22Rv1 (cell line): ENCODE results near the gene PRSS1.
A peak's percentile ranks its signal among the peaks of the same experiment; 100 is the strongest.
"Not testable (repeated sequence)": the region's sequence is repeated elsewhere in the genome, so short reads cannot be mapped to it uniquely, and the experiment has no call there.

Experiments
- H3K27ac ChIP-seq: fragments of 450-650 bp; 2 replicates; pipeline ENCODE4 v1.5.1; 2017
- ZFX ChIP-seq: fragments of 450-650 bp; IDR thresholded peaks from 2 replicates; pipeline ENCODE4 v1.6.1; 2017; ENCODE audit warnings: antibody characterized with exemption, borderline replicate concordance
- TF ChIP-seq, protein P1 (sequence below): fragments of 450-650 bp; IDR thresholded peaks from 2 replicates; pipeline ENCODE4 v1.5.1; 2017; ENCODE audit warnings: mild to moderate bottlenecking

Gene PRSS1

GRCh38 chr7:142749218-142749993 lies at the start of gene PRSS1:
Gene PRSS1, plus strand, starts transcription at chr7:142749472. Its CDS starts 13 bp downstream, at chr7:142749485.
- TF ChIP-seq, protein P1, sequence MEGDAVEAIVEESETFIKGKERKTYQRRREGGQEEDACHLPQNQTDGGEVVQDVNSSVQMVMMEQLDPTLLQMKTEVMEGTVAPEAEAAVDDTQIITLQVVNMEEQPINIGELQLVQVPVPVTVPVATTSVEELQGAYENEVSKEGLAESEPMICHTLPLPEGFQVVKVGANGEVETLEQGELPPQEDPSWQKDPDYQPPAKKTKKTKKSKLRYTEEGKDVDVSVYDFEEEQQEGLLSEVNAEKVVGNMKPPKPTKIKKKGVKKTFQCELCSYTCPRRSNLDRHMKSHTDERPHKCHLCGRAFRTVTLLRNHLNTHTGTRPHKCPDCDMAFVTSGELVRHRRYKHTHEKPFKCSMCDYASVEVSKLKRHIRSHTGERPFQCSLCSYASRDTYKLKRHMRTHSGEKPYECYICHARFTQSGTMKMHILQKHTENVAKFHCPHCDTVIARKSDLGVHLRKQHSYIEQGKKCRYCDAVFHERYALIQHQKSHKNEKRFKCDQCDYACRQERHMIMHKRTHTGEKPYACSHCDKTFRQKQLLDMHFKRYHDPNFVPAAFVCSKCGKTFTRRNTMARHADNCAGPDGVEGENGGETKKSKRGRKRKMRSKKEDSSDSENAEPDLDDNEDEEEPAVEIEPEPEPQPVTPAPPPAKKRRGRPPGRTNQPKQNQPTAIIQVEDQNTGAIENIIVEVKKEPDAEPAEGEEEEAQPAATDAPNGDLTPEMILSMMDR, result no peak
- no peak for TF ChIP-seq ZFX
- no peak within 1 kb of the TSS for H3K27ac ChIP-seq

GRCh38 chr7:142700935-142701334 lies 48.3 kb upstream of the PRSS1 start:
- H3K27ac ChIP-seq, result not testable (repeated sequence)

GRCh38 chr7:142703655-142704305 lies 45.5 kb upstream of the PRSS1 start:
- H3K27ac ChIP-seq, result no peak overlapping the region
- no peak for TF ChIP-seq ZFX
- TF ChIP-seq, protein P1, result no peak

GRCh38 chr7:142708726-142709125 lies 40.5 kb upstream of the PRSS1 start:
- H3K27ac ChIP-seq, result not testable (repeated sequence)

DNA sequence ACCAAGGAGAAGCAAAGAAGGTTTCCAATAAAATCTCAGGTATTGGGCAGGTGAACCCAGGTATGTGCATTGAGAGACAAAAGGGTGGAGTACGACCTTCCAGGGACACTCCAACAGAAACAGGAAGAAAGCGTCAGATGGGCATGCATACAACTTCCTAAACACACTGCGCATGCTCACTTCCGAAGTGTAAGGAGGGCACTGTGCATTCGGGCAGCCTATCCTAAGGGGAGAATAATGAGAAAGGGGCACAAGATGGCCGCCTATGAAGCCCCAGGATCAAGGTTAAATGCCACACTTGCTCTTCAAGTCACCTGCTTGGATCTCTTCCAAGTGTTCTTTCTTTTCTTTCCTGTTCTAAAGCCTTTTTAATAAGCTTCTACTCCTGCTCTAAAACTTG lies 39.4 kb upstream of the PRSS1 start:
- no peak overlapping the region for H3K27ac ChIP-seq
- TF ChIP-seq ZFX, result no peak
- TF ChIP-seq, protein P1, result no peak

GRCh38 chr7:142711196-142711595 lies 38.1 kb upstream of the PRSS1 start:
- no peak for TF ChIP-seq ZFX
- TF ChIP-seq, protein P1, result no peak

DNA sequence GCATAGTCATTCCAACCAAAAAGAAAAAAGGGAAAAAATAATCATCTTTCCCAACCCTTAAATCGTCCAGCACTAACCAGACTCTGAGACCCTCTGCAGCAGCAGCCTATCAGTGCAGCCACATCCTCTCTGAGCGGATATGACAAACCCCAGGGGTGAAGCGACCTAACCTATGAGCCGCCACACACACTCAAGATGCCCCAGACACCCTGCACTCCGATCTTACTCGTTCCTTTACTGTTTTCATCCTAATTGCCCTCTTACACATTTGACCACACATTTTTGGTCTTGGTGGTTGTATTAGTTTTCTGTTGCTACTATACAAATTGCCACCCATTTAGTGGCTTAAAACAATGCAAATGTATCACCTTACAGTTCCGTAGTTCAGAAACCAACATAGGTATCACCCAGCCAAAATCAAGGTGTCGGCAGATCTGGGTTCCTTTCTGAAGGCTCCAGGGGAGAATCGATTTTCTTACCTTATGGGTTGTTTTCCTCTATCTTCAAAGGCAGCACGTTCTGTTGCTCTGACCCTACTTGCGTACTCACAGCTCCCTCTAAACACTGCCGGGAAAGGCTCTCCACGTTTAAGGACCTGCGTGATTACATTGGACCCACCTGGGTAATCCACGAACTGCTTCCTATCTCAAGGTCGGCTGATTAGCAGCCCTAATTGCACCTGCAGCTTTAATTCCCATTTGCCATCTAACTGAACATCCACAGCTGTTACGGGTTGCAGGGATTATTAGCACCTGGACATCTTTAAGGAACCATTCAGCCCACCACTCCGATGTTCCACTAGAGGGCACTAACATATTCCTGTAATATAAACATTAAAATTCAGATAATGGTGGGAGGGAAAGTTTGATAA lies 37.3 kb upstream of the PRSS1 start:
- no peak for TF ChIP-seq ZFX
- TF ChIP-seq, protein P1, result peak; percentile 89
- H3K27ac ChIP-seq, result no peak overlapping the region

More at GRCh38 chr7:142711196-142711595, 38.1 kb upstream of the PRSS1 start:
- H3K27ac ChIP-seq, result no peak overlapping the region

DNA sequence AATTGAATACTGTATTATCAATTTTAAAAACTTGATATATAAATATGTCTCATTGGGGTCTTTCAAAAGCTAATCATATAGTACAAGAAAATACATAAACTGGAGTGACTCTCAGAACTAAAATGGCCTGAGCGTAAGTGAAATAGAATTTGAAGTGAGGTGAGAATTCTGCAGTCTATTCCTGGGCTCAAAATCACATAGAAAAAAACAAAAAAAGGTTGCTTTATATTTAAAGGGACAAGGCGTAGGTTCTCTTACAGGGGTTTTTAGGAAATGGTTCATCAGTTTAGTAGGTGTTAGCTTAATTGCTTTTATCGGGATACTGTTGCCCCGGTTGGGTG lies 36.7 kb upstream of the PRSS1 start:
- TF ChIP-seq, protein P1, result peak; percentile 64
- TF ChIP-seq ZFX, result no peak
- no peak overlapping the region for H3K27ac ChIP-seq
